ENCODE data around the gene S100G. TPM values are rescaled to one million over a fixed set of nuclear protein-coding genes. Genes with fewer than 3 reads are reported as not detected.

Gene S100G
- total RNA-seq, 1 donor from 2014 or later, result not detected

DNA sequence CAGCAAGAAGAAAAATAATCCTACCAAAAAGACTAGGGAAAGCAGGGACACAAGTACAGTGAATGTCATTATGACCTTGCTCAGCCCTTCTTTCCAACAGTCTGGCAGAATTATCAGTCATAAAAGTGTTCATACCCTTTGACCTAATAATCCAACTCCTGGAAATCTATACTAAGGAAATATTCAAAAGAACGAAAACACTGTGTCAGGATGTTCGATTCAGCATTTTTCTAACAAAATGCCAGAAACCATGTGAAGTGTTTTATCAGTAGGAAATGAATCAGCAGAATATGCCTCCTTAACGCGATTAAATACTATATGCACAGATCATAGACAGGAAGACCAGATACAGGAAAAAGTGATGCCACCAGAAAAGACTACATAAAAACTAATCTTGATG lies 16.2 kb upstream of the S100G start:
- H3K4me3 ChIP-seq (ENCODE audit: low read depth, low read length), result no peak overlapping the region
- no peak for DNase-seq (ENCODE audit: low read depth)
- TF ChIP-seq, protein P1, sequence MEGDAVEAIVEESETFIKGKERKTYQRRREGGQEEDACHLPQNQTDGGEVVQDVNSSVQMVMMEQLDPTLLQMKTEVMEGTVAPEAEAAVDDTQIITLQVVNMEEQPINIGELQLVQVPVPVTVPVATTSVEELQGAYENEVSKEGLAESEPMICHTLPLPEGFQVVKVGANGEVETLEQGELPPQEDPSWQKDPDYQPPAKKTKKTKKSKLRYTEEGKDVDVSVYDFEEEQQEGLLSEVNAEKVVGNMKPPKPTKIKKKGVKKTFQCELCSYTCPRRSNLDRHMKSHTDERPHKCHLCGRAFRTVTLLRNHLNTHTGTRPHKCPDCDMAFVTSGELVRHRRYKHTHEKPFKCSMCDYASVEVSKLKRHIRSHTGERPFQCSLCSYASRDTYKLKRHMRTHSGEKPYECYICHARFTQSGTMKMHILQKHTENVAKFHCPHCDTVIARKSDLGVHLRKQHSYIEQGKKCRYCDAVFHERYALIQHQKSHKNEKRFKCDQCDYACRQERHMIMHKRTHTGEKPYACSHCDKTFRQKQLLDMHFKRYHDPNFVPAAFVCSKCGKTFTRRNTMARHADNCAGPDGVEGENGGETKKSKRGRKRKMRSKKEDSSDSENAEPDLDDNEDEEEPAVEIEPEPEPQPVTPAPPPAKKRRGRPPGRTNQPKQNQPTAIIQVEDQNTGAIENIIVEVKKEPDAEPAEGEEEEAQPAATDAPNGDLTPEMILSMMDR (conservative IDR thresholded peaks at IDR 0.05; ENCODE audit: low read depth, low read length), result no peak

DNA sequence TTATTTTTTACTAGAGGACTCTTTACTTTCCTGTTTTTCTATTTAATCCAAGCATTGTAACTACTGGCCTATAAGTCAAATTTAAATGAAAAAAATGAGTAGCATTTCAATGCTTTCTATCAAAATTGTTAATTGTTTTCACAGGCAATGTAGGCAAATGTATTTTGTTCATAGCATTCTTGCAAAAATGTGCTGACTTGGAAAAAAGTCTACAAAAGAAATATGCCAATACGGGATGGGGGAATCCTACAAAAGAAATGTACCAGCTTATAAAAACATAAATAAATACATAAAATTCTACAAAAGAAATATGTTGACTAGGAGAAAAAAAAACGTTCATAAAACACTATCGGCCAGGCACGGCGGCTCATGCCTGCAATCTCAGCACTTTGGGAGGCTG lies 14.9 kb upstream of the S100G start:
- H3K4me3 ChIP-seq (ENCODE audit: low read depth, low read length), result no peak overlapping the region
- DNase-seq (ENCODE audit: low read depth), result no peak
- TF ChIP-seq, protein P1 (conservative IDR thresholded peaks at IDR 0.05; ENCODE audit: low read depth, low read length), result no peak

DNA sequence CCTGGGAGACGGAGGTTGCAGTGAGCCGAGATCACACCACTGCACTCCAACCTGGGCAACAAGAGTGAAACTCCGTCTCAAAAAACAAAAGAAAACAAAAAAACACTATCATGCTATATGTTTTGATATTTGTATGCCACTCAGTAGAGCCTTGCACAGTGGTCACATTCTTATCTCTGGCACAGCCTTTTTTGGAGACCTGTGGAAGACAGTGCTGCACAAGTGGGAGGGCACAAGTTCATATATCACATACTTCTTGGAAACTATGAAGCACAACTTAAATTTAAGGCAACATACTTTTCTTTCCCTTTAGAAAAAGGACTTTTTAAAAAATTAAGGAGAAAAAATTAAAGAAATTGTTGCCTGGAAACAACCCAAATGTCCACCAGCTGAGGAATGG lies 14.4 kb upstream of the S100G start:
- H3K4me3 ChIP-seq (ENCODE audit: low read depth, low read length), result no peak overlapping the region
- TF ChIP-seq, protein P1 (conservative IDR thresholded peaks at IDR 0.05; ENCODE audit: low read depth, low read length), result no peak
- DNase-seq (ENCODE audit: low read depth), result no peak

DNA sequence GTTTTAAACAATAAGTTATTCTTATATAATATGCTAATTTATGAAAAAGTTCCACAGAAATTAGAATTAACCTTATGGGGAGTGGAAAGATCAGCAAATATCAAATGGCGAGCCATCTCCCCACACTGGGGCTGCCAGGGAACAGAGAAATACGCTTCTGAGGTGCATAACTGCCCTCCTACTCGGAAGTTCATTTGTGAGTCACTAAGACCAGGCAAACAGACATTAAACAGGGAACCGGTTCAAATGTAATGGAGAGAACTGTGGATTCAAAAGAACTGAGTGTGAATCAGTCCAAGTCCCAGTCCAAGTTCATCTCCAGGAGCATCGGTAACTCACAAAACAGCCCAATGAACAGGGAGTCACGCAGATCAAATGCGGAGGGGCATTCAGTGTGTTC lies 11.4 kb upstream of the S100G start:
- no peak for DNase-seq (ENCODE audit: low read depth)
- H3K4me3 ChIP-seq (ENCODE audit: low read depth, low read length), result no peak overlapping the region
- TF ChIP-seq, protein P1 (conservative IDR thresholded peaks at IDR 0.05; ENCODE audit: low read depth, low read length), result no peak

DNA sequence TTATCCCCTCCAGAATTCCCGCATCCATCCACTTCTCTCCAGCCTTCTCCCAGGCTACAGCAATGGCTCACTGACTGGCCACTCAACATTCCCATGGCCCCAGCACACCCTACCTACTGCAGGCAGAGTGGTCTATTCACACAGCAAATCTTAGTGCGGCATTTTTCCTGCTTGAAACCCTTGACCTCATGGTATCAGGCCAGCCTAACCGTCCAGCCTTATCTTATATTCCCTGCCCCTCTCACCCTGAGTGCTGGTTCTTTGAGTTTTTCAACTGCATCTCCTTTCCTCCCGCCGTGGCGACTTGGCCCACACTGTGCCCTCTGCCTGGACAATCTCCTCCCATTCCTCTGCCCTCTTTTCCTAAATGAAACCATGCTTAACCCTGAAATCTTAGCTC lies 10.0 kb upstream of the S100G start:
- no peak overlapping the region for H3K4me3 ChIP-seq (ENCODE audit: low read depth, low read length)
- no peak for DNase-seq (ENCODE audit: low read depth)
- TF ChIP-seq, protein P1 (conservative IDR thresholded peaks at IDR 0.05; ENCODE audit: low read depth, low read length), result no peak

DNA sequence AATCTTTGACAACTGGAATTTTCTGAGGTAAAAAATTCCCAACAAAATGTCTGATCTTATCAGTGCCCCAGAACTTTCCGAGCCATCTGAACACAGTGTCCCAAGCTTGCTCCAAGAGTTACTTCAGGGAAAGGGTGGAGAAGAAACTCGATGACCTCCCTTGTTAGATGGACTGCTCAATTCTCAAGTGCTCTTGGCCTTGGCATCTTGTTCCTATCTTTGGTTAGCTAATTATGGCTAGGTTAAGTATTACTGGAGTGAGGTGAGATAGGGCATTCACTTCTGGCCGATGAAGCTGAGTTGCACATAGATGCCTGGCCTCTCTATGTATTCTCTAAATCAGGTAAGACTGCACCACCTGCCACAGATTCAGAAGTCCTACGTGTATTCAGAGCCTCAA lies 9.1 kb upstream of the S100G start:
- DNase-seq (ENCODE audit: low read depth), result no peak
- TF ChIP-seq, protein P1 (conservative IDR thresholded peaks at IDR 0.05; ENCODE audit: low read depth, low read length), result no peak
- no peak overlapping the region for H3K4me3 ChIP-seq (ENCODE audit: low read depth, low read length)

DNA sequence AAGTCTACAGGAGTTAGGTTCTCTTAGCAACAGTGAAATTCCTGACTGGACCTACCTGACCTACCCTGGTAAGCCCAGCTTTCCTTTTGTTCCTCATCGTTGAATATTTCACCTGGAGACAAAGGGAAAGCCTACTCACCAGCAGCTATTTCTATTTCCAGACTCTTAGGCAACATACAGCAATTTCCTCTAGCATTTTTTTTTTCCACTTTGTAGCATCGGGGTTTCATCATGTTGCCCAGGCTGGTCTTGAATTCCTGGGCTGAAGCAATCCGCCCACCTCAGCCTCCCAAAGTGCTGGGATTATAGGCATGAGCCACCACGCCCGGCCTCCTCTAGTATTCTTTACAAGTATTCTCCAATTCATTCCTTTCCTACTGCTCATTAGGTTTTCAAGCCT lies 6.8 kb upstream of the S100G start:
- no peak overlapping the region for H3K4me3 ChIP-seq (ENCODE audit: low read depth, low read length)
- TF ChIP-seq, protein P1 (conservative IDR thresholded peaks at IDR 0.05; ENCODE audit: low read depth, low read length), result no peak
- DNase-seq (ENCODE audit: low read depth), result no peak

Measured in epithelial cell of proximal tubule (primary cell).